Liver (tissue), 9 donors: Measurements from ENCODE around the gene SIGLEC14. TPM values are rescaled to one million over a fixed set of nuclear protein-coding genes. Genes with fewer than 3 reads are reported as not detected.
A peak's percentile ranks its signal among the peaks of the same experiment; 100 is the strongest.

Experiments
- DNase-seq: peaks from one replicate; pipeline ENCODE4 v3.0.0-alpha.2; 2017; ENCODE audit warnings: low spot score
- H3K27ac ChIP-seq, 2 donors: one replicate each; pipeline ENCODE4 v1.7.0; 2013; ENCODE audit warnings: inconsistent platforms in 2 of 2, low read length in 2 of 2, control low read depth in 1 of 2, low read depth in 1 of 2, mild to moderate bottlenecking in 1 of 2
- H3K27me3 ChIP-seq, 4 donors: one replicate each; pipeline versions ENCODE4 v1.6.1 to v1.7.0; 2013; ENCODE audit warnings: low read length in 3 of 4, inconsistent platforms in 1 of 4, mild to moderate bottlenecking in 1 of 4, moderate library complexity in 1 of 4; ENCODE audit not compliant: control insufficient read depth in 4 of 4, insufficient read depth in 4 of 4
- H3K36me3 ChIP-seq, 4 donors: one replicate each; pipeline versions ENCODE4 v1.6.1 to v1.7.0; 2013; ENCODE audit warnings: low read length in 3 of 4, mild to moderate bottlenecking in 3 of 4, low read depth in 1 of 4, moderate library complexity in 1 of 4; ENCODE audit not compliant: control insufficient read depth in 4 of 4, insufficient read depth in 3 of 4
- H3K4me1 ChIP-seq, 4 donors: one replicate each; pipeline versions ENCODE4 v1.6.1 to v1.7.0; 2013; ENCODE audit warnings: low read length in 3 of 4, mild to moderate bottlenecking in 3 of 4, moderate library complexity in 1 of 4; ENCODE audit not compliant: control insufficient read depth in 4 of 4, insufficient read depth in 4 of 4
- H3K4me3 ChIP-seq, 3 donors: one replicate each; pipeline versions ENCODE4 v1.6.1 to v1.7.0; 2013; ENCODE audit warnings: low read length in 3 of 3, control low read depth in 1 of 3, low read depth in 1 of 3, mild to moderate bottlenecking in 1 of 3
- H3K9ac ChIP-seq, 2 donors: one replicate each; pipeline ENCODE4 v1.7.0; 2013; ENCODE audit warnings: low read length in 2 of 2, mild to moderate bottlenecking in 2 of 2, moderate library complexity in 2 of 2, control low read depth in 1 of 2, low read depth in 1 of 2
- H3K9me3 ChIP-seq, 4 donors: one replicate each; pipeline versions ENCODE4 v1.6.1 to v1.7.0; 2013; ENCODE audit warnings: low read length in 3 of 4; ENCODE audit not compliant: control insufficient read depth in 4 of 4
- CTCF ChIP-seq: fragments of 150-350 bp; IDR thresholded peaks from 2 replicates; pipeline ENCODE4 v1.5.1; 2017; ENCODE audit warnings: improper control_type of control experiment, low read depth, low read length; ENCODE audit not compliant: missing input control
- EGR1 ChIP-seq, 2 donors: IDR thresholded peaks; 2 replicates each; pipeline ENCODE4 v1.6.1; 2016 to 2018; ENCODE audit warnings: antibody characterized with exemption in 2 of 2, low read depth in 2 of 2
- FOXA1 ChIP-seq: IDR thresholded peaks from 2 replicates; pipeline ENCODE4 v1.6.1; 2016; ENCODE audit warnings: antibody characterized with exemption
- FOXA2 ChIP-seq: IDR thresholded peaks from 2 replicates; pipeline ENCODE4 v1.6.1; 2016; ENCODE audit warnings: antibody characterized with exemption
- GABPA ChIP-seq, 2 donors: IDR thresholded peaks in 1 of 2; conservative IDR thresholded peaks in 1 of 2; 2 replicates each; pipeline ENCODE4 v1.6.1; 2016; ENCODE audit warnings: antibody characterized with exemption in 2 of 2, mild to moderate bottlenecking in 1 of 2, moderate library complexity in 1 of 2
- HNF4A ChIP-seq, 2 donors: conservative IDR thresholded peaks; 2 replicates each; pipeline ENCODE4 v1.6.1; 2016; ENCODE audit warnings: antibody characterized with exemption in 2 of 2, mild to moderate bottlenecking in 2 of 2
- JUND ChIP-seq, 2 donors: IDR thresholded peaks; 2 replicates each; pipeline ENCODE4 v1.6.1; 2016; ENCODE audit warnings: antibody characterized with exemption in 2 of 2
- NR2F2 ChIP-seq: IDR thresholded peaks from 2 replicates; pipeline ENCODE4 v1.6.1; 2016; ENCODE audit warnings: antibody characterized with exemption
- RAD21 ChIP-seq, 2 donors: IDR thresholded peaks; 2 replicates each; pipeline ENCODE4 v1.6.1; 2016; ENCODE audit warnings: antibody characterized with exemption in 2 of 2, mild to moderate bottlenecking in 2 of 2
- YY1 ChIP-seq: IDR thresholded peaks from 2 replicates; pipeline ENCODE4 v1.6.1; 2016; ENCODE audit warnings: antibody characterized with exemption, mild to moderate bottlenecking
- ZBTB33 ChIP-seq: IDR thresholded peaks from 2 replicates; pipeline ENCODE4 v1.6.1; 2016; ENCODE audit warnings: antibody characterized with exemption
- WGBS: extraction: QIAGEN DNeasy Blood & Tissue Kit; methylation state at CpG from one replicate; pipeline ENCODE4 v1.1.7; 2013; 5-methylcytosine and 5-hydroxymethylcytosine counted together
- polyA plus RNA-seq, 2 donors: library from polyadenylated mRNA; stranded (reverse) in 1 of 2; unstranded in 1 of 2; fragments of 200-250 nt in 1 of 2; fragments of >200 nt in 1 of 2; fragmentation: Nextera tagmentation in 1 of 2; extraction: Ambion mirVana in 1 of 2; gene quantifications; one replicate each; pipeline versions ENCODE4 v1.2.1 to v1.2.3, GENCODE V29; 2013 to 2015
- total RNA-seq, 2 donors: library from RNA; depleted of rRNA; stranded (reverse); fragments of >200 nt; gene quantifications; one replicate each; pipeline ENCODE4 v1.2.3, GENCODE V29; 2014
- donor health status: healthy.
- donor health status: healthy.
- donor health status: healthy.
- donor health status: healthy.
- donor health status: healthy.

The SIGLEC14 gene
- total and polyA plus RNA-seq, 4 donors: 1.7 to 6.9 (median 3.2) TPM; not detected in 1

GRCh38 chr19:51640386-51640785 is 6.2 kb downstream of the SIGLEC14 start:
- H3K9me3 ChIP-seq: peaks cover 0 to 4% (median 1%) of the 10 kb centered on the region in 4 donors
- no peaks in the 10 kb centered on the region for H3K36me3 ChIP-seq
- H3K4me3 ChIP-seq: no peak overlapping the region
- peaks cover 0 to 2% (median 0%) of the 10 kb centered on the region in 4 donors for H3K27me3 ChIP-seq
- no peak for TF ChIP-seq YY1
- no peak for TF ChIP-seq JUND (IDR thresholded peaks at IDR 0.05)
- no peak overlapping the region for H3K27ac ChIP-seq
- H3K9ac ChIP-seq: no peak overlapping the region
- WGBS: 85% methylated on average over 3 of the region's 3 CpGs
- DNase-seq: no peak
- no peaks in the 10 kb centered on the region for H3K4me1 ChIP-seq

GRCh38 chr19:51639916-51640315 is 6.7 kb downstream of the SIGLEC14 start:
- H3K9me3 ChIP-seq: peaks cover 0 to 4% (median 1%) of the 10 kb centered on the region in 4 donors
- no peak overlapping the region for H3K4me3 ChIP-seq
- no peak for DNase-seq
- no peak overlapping the region for H3K27ac ChIP-seq
- H3K9ac ChIP-seq: no peak overlapping the region
- H3K36me3 ChIP-seq: no peaks in the 10 kb centered on the region
- no peak for TF ChIP-seq CTCF
- TF ChIP-seq NR2F2: no peak
- no peak for TF ChIP-seq GABPA (IDR thresholded peaks at IDR 0.05 in 1 of 2, conservative IDR thresholded peaks at IDR 0.05 in 1 of 2)
- WGBS: 46% methylated on average over 4 of the region's 4 CpGs
- peaks cover 0 to 2% (median 0%) of the 10 kb centered on the region in 4 donors for H3K27me3 ChIP-seq
- no peaks in the 10 kb centered on the region for H3K4me1 ChIP-seq

GRCh38 chr19:51637362-51637978 is 9.2 kb downstream of the SIGLEC14 start:
- Histone ChIP-seq H3K36me3 (no peaks in the 10 kb centered on the region), H3K4me3 (no peak overlapping the region), H3K9me3 (peaks cover 0 to 4% (median 1%) of the 10 kb centered on the region in 4 donors), H3K4me1 (no peaks in the 10 kb centered on the region), H3K27me3 (peaks cover 0 to 2% (median 0%) of the 10 kb centered on the region in 4 donors), H3K27ac (no peak overlapping the region), H3K9ac (no peak overlapping the region)
- peak in 1 of 2 donors; percentile 23 for TF ChIP-seq RAD21 (IDR thresholded peaks at IDR 0.05)
- peak; percentile 29 for TF ChIP-seq CTCF
- TF ChIP-seq YY1: no peak
- TF ChIP-seq FOXA2: no peak
- no peak for TF ChIP-seq HNF4A (conservative IDR thresholded peaks at IDR 0.05)
- TF ChIP-seq ZBTB33: no peak
- TF ChIP-seq EGR1 (IDR thresholded peaks at IDR 0.05; ENCODE audit: low read depth in 2 of 2): no peak
- TF ChIP-seq FOXA1: no peak
- no peak for DNase-seq
- WGBS: 9% methylated on average over 5 of the region's 5 CpGs
